B cell (primary cell): ENCODE measurements around the gene SELE. TPM values are rescaled to one million over a fixed set of nuclear protein-coding genes. Genes with fewer than 3 reads are reported as not detected.

Source experiments
- ATAC-seq: fragments of 200-7000 bp; cut with Tn5 transposase; one replicate; pipeline ENCODE4 v1.10.0; 2021; ENCODE audit warnings: low read depth, mild to moderate bottlenecking, moderate number of reproducible peaks, moderate library complexity
- CTCF ChIA-PET: fragments of 350-600 bp; sonication (Branson Sonifier 250); formaldehyde crosslinking; loops from one replicate; lab custom pipeline; 2021; ENCODE audit warnings: antibody characterized with exemption, inconsistent platforms; lab: Charles Lee
- POLR2A ChIA-PET: fragments of 350-600 bp; sonication (Branson Sonifier 250); formaldehyde crosslinking; loops from one replicate; lab custom pipeline; 2021; ENCODE audit warnings: antibody characterized with exemption; lab: Charles Lee
- DNase-seq: peaks from one replicate; pipeline ENCODE4 v3.0.0; 2013
- H2AFZ ChIP-seq: 2 replicates; pipeline ENCODE4 v1.6.1; 2012; ENCODE audit warnings: mild to moderate bottlenecking, low read depth, low read length; ENCODE audit not compliant: insufficient read depth, poor library complexity, severe bottlenecking
- H3K27ac ChIP-seq, 2 donors: 1 replicate in 1 of 2; 2 replicates in 1 of 2; pipeline ENCODE4 v1.5.1; 2012 to 2013; ENCODE audit warnings: low read length in 2 of 2, mild to moderate bottlenecking in 2 of 2, moderate library complexity in 1 of 2
- H3K27me3 ChIP-seq, 4 experiments: fragments of 200-600 bp in 1 of 4; sonication (generic) in 1 of 4; replicated peaks in 1 of 4; 1 replicate in 2 of 4; 2 replicates in 2 of 4; pipeline versions ENCODE4 v1.6.1 to v1.7.0; 2013 to 2016; ENCODE audit warnings: low read length in 3 of 4, mild to moderate bottlenecking in 2 of 4, mixed read lengths in 1 of 4, moderate library complexity in 1 of 4; ENCODE audit not compliant: insufficient read depth in 4 of 4, control insufficient read depth in 3 of 4; ENCODE audit errors: control extremely low read depth in 1 of 4
- H3K36me3 ChIP-seq, 2 experiments: replicated peaks in 1 of 2; 1 replicate in 1 of 2; 2 replicates in 1 of 2; pipeline versions ENCODE4 v1.6.1 to v1.7.1; 2013; ENCODE audit warnings: low read length in 1 of 2; ENCODE audit not compliant: insufficient read depth in 2 of 2, control insufficient read depth in 1 of 2; ENCODE audit errors: control extremely low read depth in 1 of 2, extremely low read depth in 1 of 2
- H3K4me1 ChIP-seq, 2 donors: fragments of 200-600 bp in 1 of 2; sonication (generic) in 1 of 2; 1 replicate in 1 of 2; 2 replicates in 1 of 2; pipeline versions ENCODE4 v1.5.1 to v1.6.1; 2013 to 2017; ENCODE audit warnings: low read length in 2 of 2; ENCODE audit not compliant: control insufficient read depth in 2 of 2, insufficient read depth in 2 of 2
- H3K4me2 ChIP-seq: replicated peaks from 2 replicates; pipeline ENCODE3; 2012; ENCODE audit warnings: mild to moderate bottlenecking, low read depth, low read length; ENCODE audit not compliant: poor library complexity, severe bottlenecking
- H3K4me3 ChIP-seq, 5 experiments: fragments of 200-600 bp in 1 of 5; sonication (generic) in 1 of 5; 1 replicate in 3 of 5; 2 replicates in 2 of 5; pipeline versions ENCODE4 v1.5.1 to v1.7.0; 2011 to 2016; ENCODE audit warnings: low read length in 4 of 5, mild to moderate bottlenecking in 4 of 5, low read depth in 2 of 5, control low read depth in 1 of 5, moderate library complexity in 1 of 5; ENCODE audit not compliant: insufficient read depth in 1 of 5; ENCODE audit errors: control extremely low read depth in 1 of 5, extremely low read depth in 1 of 5
- H3K79me2 ChIP-seq: fragments of 200-600 bp; sonication (generic); one replicate; pipeline ENCODE4 v1.6.0; 2016; ENCODE audit warnings: low read length; ENCODE audit not compliant: control insufficient read depth, insufficient read depth
- H3K9ac ChIP-seq: fragments of 200-600 bp; sonication (generic); 2 replicates; pipeline ENCODE4 v1.6.1; 2017; ENCODE audit warnings: mild to moderate bottlenecking, low read length, moderate library complexity
- H3K9me3 ChIP-seq, 3 donors: one replicate each; pipeline versions ENCODE4 v1.6.1 to v1.7.1; 2013; ENCODE audit warnings: low read length in 2 of 3; ENCODE audit not compliant: control insufficient read depth in 2 of 3, insufficient read depth in 1 of 3; ENCODE audit errors: control extremely low read depth in 1 of 3
- H4K20me1 ChIP-seq: 2 replicates; pipeline ENCODE4 v1.6.0; 2012; ENCODE audit warnings: mild to moderate bottlenecking, low read length; ENCODE audit not compliant: insufficient read depth, control insufficient read depth, poor library complexity, severe bottlenecking
- H3K27ac Mint-ChIP-seq: one replicate; pipeline ENCODE4 v1.8.0; 2021; ENCODE audit warnings: mixed read lengths
- H3K27me3 Mint-ChIP-seq: one replicate; pipeline ENCODE4 v1.8.0; 2021; ENCODE audit warnings: mixed read lengths
- H3K4me1 Mint-ChIP-seq: one replicate; pipeline ENCODE4 v1.8.0; 2021; ENCODE audit warnings: mixed read lengths
- H3K4me3 Mint-ChIP-seq: one replicate; pipeline ENCODE4 v1.8.0; 2021; ENCODE audit warnings: mixed read lengths
- H3K9me3 Mint-ChIP-seq: one replicate; pipeline ENCODE4 v1.8.0; 2022; ENCODE audit warnings: mixed read lengths; ENCODE audit not compliant: insufficient read depth
- EZH2 ChIP-seq: IDR thresholded peaks from 2 replicates; pipeline ENCODE4 v1.6.1; 2012; ENCODE audit warnings: borderline replicate concordance, low read depth, mild to moderate bottlenecking, moderate library complexity, low read length; ENCODE audit not compliant: insufficient read depth, poor library complexity, severe bottlenecking
- WGBS: methylation state at CpG from one replicate; pipeline ENCODE4 v1.1.5; 2013; ENCODE audit warnings: missing lambda C conversion rate; ENCODE audit not compliant: insufficient coverage; 5-methylcytosine and 5-hydroxymethylcytosine counted together
- intact Hi-C: fragments of 100-400 bp; cut with micrococcal nuclease; formaldehyde crosslinking; loops from one replicate; pipeline ENCODE4 v1.10.0; 2022
- polyA plus RNA-seq: library from polyadenylated mRNA; depleted of rRNA; stranded (reverse); fragments of >200 nt; gene quantifications from 2 replicates; pipeline ENCODE4 v1.2.3, GENCODE V29; 2012
- total RNA-seq, 2 donors: library from RNA; stranded (reverse); fragments of 120-200 nt in 1 of 2; gene quantifications; 1 replicate in 1 of 2; 2 replicates in 1 of 2; pipeline versions ENCODE4 v1.2.3 to v1.2.4, GENCODE V29; 2013 to 2022
- TF ChIP-seq, protein P1 (sequence below): fragments of 200-600 bp; IDR thresholded peaks from one replicate; pipeline ENCODE4 v1.8.0; 2022; ENCODE audit warnings: antibody characterized with exemption, mild to moderate bottlenecking

The SELE gene
- total and polyA plus RNA-seq, 2 donors (not counting 1 experiment from before 2014, with no cell fraction given), result not detected

- H3K9me3 ChIP-seq, result no peaks in the 10 kb centered on the region
- no peak for TF ChIP-seq EZH2
- TF ChIP-seq, protein P1, sequence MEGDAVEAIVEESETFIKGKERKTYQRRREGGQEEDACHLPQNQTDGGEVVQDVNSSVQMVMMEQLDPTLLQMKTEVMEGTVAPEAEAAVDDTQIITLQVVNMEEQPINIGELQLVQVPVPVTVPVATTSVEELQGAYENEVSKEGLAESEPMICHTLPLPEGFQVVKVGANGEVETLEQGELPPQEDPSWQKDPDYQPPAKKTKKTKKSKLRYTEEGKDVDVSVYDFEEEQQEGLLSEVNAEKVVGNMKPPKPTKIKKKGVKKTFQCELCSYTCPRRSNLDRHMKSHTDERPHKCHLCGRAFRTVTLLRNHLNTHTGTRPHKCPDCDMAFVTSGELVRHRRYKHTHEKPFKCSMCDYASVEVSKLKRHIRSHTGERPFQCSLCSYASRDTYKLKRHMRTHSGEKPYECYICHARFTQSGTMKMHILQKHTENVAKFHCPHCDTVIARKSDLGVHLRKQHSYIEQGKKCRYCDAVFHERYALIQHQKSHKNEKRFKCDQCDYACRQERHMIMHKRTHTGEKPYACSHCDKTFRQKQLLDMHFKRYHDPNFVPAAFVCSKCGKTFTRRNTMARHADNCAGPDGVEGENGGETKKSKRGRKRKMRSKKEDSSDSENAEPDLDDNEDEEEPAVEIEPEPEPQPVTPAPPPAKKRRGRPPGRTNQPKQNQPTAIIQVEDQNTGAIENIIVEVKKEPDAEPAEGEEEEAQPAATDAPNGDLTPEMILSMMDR, result no peak
- ChIA-PET CTCF (interaction anchor here (1.6 to 9.2 kb wide), 7 partner anchors 10 to 79 kb away, joined by 7 to 101 read pairs (median 12); no protein-coding TSS in a partner anchor), POLR2A (interaction anchor here (0.9 to 4.0 kb wide), 6 partner anchors 9 to 79 kb away, joined by 3 to 35 read pairs (median 5); no protein-coding TSS in a partner anchor)
- no peaks in the 10 kb centered on the region for H3K36me3 ChIP-seq
- peak overlapping the region; percentile 46 for H3K9ac ChIP-seq
- H2AFZ ChIP-seq, result peak overlapping the region; percentile 51
- intact Hi-C loops, result loop anchor here (1.0 to 10.0 kb wide), 6 partner anchors 9 to 394 kb away; partner anchors contain the start of genes BLZF1, KIFAP3 and SELL
- H3K4me2 ChIP-seq, result peak overlapping the region; percentile 58
- H4K20me1 ChIP-seq, result no peaks in the 10 kb centered on the region
- H3K79me2 ChIP-seq, result peaks cover 16% of the 10 kb centered on the region
- peak overlapping the region; percentile 88 to 92 for H3K27ac ChIP-seq
- Mint-ChIP-seq H3K4me1 (peaks cover 61% of the 10 kb centered on the region), H3K4me3 (peak overlapping the region; percentile 75), H3K9me3 (no peaks in the 10 kb centered on the region), H3K27me3 (no peaks in the 10 kb centered on the region), H3K27ac (peak overlapping the region; percentile 95)
- H3K27me3 ChIP-seq, result no peaks in the 10 kb centered on the region
- peak overlapping the region in 2 of 5 experiments; percentile 6 to 16 for H3K4me3 ChIP-seq
- peak; percentile 84 for ATAC-seq
- peak; percentile 70 for DNase-seq
- 9% methylated on average over 5 of the region's 6 CpGs for WGBS
- peaks cover 84 to 96% of the 10 kb centered on the region in 2 donors for H3K4me1 ChIP-seq
These were observed 53.4 kb downstream of the SELE start for GRCh38 chr1:169680377-169681019.

DNA sequence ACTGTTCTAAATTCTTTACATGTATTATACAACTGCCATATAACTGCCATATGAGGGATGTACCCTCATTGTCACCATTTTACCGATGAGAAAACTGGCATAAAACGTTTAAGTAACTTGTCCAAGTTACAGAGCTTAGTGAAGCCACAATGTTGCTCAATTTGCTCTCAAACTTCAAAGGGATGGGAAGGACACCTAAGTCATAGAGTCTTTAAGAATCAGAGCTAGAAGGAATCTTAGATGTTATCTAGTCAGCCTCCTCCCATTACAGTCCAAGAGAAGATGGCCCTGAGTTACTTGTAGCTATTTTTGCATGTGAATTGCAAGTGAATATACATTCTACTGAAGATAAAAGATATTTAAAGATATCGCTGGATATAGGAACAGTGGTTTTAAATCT is 54.2 kb downstream of the SELE start:
- Mint-ChIP-seq H3K4me3 (no peak overlapping the region), H3K9me3 (no peaks in the 10 kb centered on the region), H3K27ac (peak overlapping the region; percentile 91), H3K4me1 (peaks cover 63% of the 10 kb centered on the region), H3K27me3 (no peaks in the 10 kb centered on the region)
- Histone ChIP-seq H3K27ac (peak overlapping the region; percentile 88 to 92), H3K36me3 (no peaks in the 10 kb centered on the region), H3K9ac (no peak overlapping the region), H2AFZ (no peak overlapping the region), H3K4me2 (peak overlapping the region; percentile 58), H3K9me3 (no peaks in the 10 kb centered on the region), H3K79me2 (peaks cover 11% of the 10 kb centered on the region), H4K20me1 (no peaks in the 10 kb centered on the region), H3K4me3 (no peak overlapping the region), H3K27me3 (no peaks in the 10 kb centered on the region), H3K4me1 (peaks cover 76 to 89% of the 10 kb centered on the region in 2 donors)
- TF ChIP-seq, protein P1, result no peak
- no peak for TF ChIP-seq EZH2
- ChIA-PET POLR2A (interaction anchor here (0.8 to 1.1 kb wide), 2 partner anchors 8 to 13 kb away, joined by 4 to 7 read pairs; no protein-coding TSS in a partner anchor), CTCF (interaction anchor here (0.8 to 9.2 kb wide), 9 partner anchors 9 to 93 kb away, joined by 3 to 101 read pairs (median 5); partner anchors contain the start of gene F5)
- ATAC-seq, result no peak
- DNase-seq, result peak; percentile 9
- intact Hi-C loops, result loop anchor here (1.0 to 10.0 kb wide), 5 partner anchors 10 to 395 kb away; partner anchors contain the start of genes BLZF1 and KIFAP3
- WGBS, result 86% methylated on average over 2 of the region's 3 CpGs
